SK-N-MC (cell line): ENCODE measurements around the gene EIF2S3.

Source experiments
- EZH2 ChIP-seq: fragments of 200-600 bp; sonication (generic); IDR thresholded peaks from one replicate; pipeline ENCODE4 v1.6.1; 2017; ENCODE audit warnings: antibody characterized with exemption
- FOXP2 ChIP-seq: optimal IDR thresholded peaks from 2 replicates; pipeline ENCODE3; 2011; ENCODE audit warnings: mild to moderate bottlenecking, moderate library complexity; ENCODE audit not compliant: insufficient read depth; ENCODE audit errors: extremely low read length, control extremely low read depth
- POLR2AphosphoS5 ChIP-seq: IDR thresholded peaks from 2 replicates; pipeline ENCODE4 v1.6.1; 2012; ENCODE audit warnings: mild to moderate bottlenecking, low read depth, low read length, borderline replicate concordance

- TF ChIP-seq EZH2 (no peak), POLR2AphosphoS5 (no peak), FOXP2 (no peak)
Observed at GRCh38 chrX:24100713-24101112, 46.0 kb downstream of the EIF2S3 start.
